ENCODE data around the gene EMP1. TPM values are rescaled to one million over a fixed set of nuclear protein-coding genes. Genes with fewer than 3 reads are reported as not detected.

EMP1 gene
- total and polyA plus RNA-seq, 2 of the 8 experiments (the other 6 are each of a cell fraction or from before 2014, with no cell fraction given), result 0.17 to 0.65 TPM

DNA sequence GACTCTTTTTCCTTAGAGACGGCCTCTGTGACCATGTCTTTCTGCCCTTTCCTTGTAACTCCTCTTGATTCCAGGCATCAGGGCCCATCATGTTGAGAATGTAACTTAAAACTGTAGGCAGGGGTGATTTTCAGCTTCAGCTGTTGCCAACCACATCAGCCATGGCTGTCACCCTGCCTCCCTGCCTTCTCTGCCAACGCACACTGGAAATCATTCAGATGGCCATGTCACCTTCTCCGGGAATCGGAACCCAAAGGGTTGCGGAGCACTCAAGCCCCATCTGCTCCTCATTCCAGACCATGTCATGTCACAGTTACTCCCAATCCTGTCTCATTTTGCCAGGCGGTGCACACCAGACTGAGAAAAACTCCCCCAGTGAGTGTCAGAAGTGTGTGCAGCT, 72.1 kb downstream of the EMP1 start (continued):
- TF ChIP-seq, protein P1, sequence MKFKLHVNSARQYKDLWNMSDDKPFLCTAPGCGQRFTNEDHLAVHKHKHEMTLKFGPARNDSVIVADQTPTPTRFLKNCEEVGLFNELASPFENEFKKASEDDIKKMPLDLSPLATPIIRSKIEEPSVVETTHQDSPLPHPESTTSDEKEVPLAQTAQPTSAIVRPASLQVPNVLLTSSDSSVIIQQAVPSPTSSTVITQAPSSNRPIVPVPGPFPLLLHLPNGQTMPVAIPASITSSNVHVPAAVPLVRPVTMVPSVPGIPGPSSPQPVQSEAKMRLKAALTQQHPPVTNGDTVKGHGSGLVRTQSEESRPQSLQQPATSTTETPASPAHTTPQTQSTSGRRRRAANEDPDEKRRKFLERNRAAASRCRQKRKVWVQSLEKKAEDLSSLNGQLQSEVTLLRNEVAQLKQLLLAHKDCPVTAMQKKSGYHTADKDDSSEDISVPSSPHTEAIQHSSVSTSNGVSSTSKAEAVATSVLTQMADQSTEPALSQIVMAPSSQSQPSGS (IDR thresholded peaks at IDR 0.05; ENCODE audit: low read length), result no peak
- TF ChIP-seq, protein P2, sequence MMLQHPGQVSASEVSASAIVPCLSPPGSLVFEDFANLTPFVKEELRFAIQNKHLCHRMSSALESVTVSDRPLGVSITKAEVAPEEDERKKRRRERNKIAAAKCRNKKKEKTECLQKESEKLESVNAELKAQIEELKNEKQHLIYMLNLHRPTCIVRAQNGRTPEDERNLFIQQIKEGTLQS (IDR thresholded peaks at IDR 0.05; ENCODE audit: insufficient read depth, low read depth, low read length), result no peak

Other genes starting within 250 kb of the EMP1 start
- not detected in 2 replicates for gene GPRC5D, start 244.6 kb upstream of the EMP1 start, total RNA-seq (2021; fragmentation: NEBNext Ultra II Directional; extraction: Animal tissue kit (Norgen Biotek cat#: 25700))
- 0.45 and 0.60 TPM in 2 replicates for gene GPRC5D, start 244.6 kb upstream of the EMP1 start, polyA plus RNA-seq (2011; rRNA removed)
- gene HEBP1, start 196.5 kb upstream of the EMP1 start, total RNA-seq (2021; fragmentation: NEBNext Ultra II Directional; extraction: Animal tissue kit (Norgen Biotek cat#: 25700)), result 51.6 and 56.1 TPM in 2 replicates
- gene HEBP1, start 196.5 kb upstream of the EMP1 start, polyA plus RNA-seq (2011; rRNA removed), result 28.1 and 30.8 TPM in 2 replicates
- gene FAM234B, start 152.3 kb upstream of the EMP1 start, total RNA-seq (2021; fragmentation: NEBNext Ultra II Directional; extraction: Animal tissue kit (Norgen Biotek cat#: 25700)), result 26.1 and 29.1 TPM in 2 replicates
- 10.6 and 12.5 TPM in 2 replicates for gene FAM234B, start 152.3 kb upstream of the EMP1 start, polyA plus RNA-seq (2011; rRNA removed)
- 0.89 and 1.3 TPM in 2 replicates for gene GSG1, start 93.1 kb upstream of the EMP1 start, total RNA-seq (2021; fragmentation: NEBNext Ultra II Directional; extraction: Animal tissue kit (Norgen Biotek cat#: 25700))
- 1.3 and 1.4 TPM in 2 replicates for gene GSG1, start 93.1 kb upstream of the EMP1 start, polyA plus RNA-seq (2011; rRNA removed)

Data from H1 (cell line).